Nephron progenitor cell (in vitro differentiated cells): ENCODE results near the gene PTK6.

Source experiments
- DNase-seq: peaks from one replicate; pipeline ENCODE4 v3.0.0; 2021
- H3K27ac Mint-ChIP-seq: 2 replicates; pipeline ENCODE4 v1.8.0; 2021; ENCODE audit warnings: mild to moderate bottlenecking, moderate library complexity, mixed read lengths
- H3K27me3 Mint-ChIP-seq: 2 replicates; pipeline ENCODE4 v1.8.0; 2021; ENCODE audit warnings: mild to moderate bottlenecking, low read depth, mixed read lengths; ENCODE audit not compliant: poor library complexity
- H3K36me3 Mint-ChIP-seq: 2 replicates; pipeline ENCODE4 v1.8.0; 2021; ENCODE audit warnings: low read depth, mixed read lengths
- H3K4me1 Mint-ChIP-seq: 2 replicates; pipeline ENCODE4 v1.8.0; 2021; ENCODE audit warnings: mixed read lengths
- H3K4me3 Mint-ChIP-seq: 2 replicates; pipeline ENCODE4 v1.8.0; 2021; ENCODE audit warnings: mild to moderate bottlenecking, moderate library complexity, mixed read lengths
- H3K9me3 Mint-ChIP-seq: 2 replicates; pipeline ENCODE4 v1.8.0; 2021; ENCODE audit warnings: mild to moderate bottlenecking, moderate library complexity, mixed read lengths
- TF ChIP-seq, protein P1 (sequence below): fragments of 200-600 bp; sonication (generic); IDR thresholded peaks from 2 replicates; pipeline ENCODE4 v1.5.0; 2021; ENCODE audit warnings: antibody characterized with exemption

The PTK6 gene

DNA sequence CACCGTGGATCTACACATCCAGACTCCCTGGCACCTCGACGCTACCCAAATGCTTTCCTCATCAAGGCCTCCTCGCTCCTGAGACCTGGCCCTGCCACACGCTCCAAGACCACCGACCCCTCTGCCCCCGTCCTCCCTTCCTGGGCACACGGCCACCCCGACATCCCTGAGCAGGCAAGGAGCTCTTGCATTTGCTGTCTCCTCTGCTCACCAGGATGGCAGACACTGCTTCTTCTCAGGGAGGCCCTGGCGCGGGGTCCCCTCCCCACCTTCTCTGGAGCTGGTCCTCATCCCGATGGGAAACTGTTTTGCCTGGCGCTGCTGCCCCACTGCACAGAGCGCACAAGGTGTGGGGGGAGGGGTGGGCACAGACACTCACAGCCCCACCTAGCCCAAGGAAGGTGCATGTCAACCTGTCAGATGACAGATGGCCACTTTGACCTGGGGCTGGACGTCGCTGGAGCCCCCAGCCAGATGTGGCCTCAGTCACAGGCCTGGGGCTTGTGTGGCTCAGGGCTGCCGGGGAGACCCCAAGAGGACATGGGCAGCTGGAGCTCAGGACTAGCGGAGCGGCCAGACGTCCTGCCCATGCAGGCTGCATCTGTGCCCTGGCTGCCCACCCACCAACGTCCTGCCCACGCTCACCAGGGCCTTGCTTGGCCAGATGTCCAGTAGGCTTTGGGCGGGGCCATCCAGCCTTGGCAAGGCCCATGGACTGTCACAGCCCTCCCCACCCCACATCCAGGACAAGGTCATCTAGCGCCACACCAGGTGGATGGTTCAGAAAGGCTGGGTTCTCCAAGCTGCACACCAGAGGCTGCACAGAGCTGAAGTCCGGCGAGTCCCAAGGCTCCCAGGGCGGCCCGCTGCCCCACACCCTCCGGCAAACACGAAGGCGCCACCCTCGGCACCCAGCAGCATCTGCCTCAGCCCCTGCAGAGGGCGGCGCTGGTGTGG lies 58.6 kb downstream of the PTK6 start:
- Mint-ChIP-seq H3K27ac (no peak overlapping the region), H3K36me3 (no peaks in the 10 kb centered on the region), H3K27me3 (peaks cover 74% of the 10 kb centered on the region), H3K4me1 (peaks cover 4% of the 10 kb centered on the region), H3K9me3 (no peaks in the 10 kb centered on the region), H3K4me3 (no peak overlapping the region)
- no peak for DNase-seq
- TF ChIP-seq, protein P1, sequence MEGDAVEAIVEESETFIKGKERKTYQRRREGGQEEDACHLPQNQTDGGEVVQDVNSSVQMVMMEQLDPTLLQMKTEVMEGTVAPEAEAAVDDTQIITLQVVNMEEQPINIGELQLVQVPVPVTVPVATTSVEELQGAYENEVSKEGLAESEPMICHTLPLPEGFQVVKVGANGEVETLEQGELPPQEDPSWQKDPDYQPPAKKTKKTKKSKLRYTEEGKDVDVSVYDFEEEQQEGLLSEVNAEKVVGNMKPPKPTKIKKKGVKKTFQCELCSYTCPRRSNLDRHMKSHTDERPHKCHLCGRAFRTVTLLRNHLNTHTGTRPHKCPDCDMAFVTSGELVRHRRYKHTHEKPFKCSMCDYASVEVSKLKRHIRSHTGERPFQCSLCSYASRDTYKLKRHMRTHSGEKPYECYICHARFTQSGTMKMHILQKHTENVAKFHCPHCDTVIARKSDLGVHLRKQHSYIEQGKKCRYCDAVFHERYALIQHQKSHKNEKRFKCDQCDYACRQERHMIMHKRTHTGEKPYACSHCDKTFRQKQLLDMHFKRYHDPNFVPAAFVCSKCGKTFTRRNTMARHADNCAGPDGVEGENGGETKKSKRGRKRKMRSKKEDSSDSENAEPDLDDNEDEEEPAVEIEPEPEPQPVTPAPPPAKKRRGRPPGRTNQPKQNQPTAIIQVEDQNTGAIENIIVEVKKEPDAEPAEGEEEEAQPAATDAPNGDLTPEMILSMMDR = no peak
